ENCODE data around the gene CCL11. TPM values are rescaled to one million over a fixed set of nuclear protein-coding genes. Genes with fewer than 3 reads are reported as not detected.

CCL11 gene
- total RNA-seq, 2 donors from 2014 or later: 1.1 TPM; not detected in 1

DNA sequence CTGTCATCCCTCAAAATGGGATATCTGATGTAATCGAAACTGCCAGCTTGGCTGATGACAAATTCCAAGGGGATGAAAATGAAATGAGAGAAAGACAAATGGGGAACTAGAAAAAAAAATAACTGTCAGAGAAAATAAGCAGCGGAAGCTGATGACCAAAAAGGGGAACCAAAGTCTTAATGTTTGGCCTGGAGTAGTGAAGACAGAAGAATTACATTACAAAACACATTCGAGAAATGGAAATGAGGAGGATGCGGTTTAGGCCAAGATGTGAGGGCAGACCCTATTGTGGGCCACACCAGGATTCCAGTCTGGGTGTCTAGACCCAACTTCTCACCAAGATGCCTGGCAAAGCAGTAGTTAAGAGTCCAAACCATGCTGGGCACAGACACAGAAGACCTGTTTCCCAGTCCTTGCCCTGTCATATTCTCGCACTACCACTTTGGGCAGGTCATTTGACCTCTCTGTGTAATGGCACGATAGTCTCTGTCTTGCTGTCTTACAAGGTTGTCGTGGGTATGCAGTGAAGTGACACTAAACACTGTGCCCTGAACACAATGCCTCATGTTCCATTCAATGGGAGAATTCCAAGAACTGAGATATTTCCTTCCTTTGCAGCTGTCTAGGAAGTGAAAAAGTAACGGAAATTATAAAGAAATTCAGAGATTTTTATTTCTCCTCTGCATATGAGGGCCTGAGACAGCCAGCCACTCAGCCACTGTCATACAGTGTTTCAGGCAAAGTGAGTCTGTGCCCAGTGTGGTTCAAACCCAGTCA lies 42.8 kb upstream of the CCL11 start:
- H3K4me3 ChIP-seq: no peak overlapping the region
- no peaks in the 10 kb centered on the region for H3K9me3 ChIP-seq
- intact Hi-C loops (cut with DNase I): loop anchor here (10.0 kb wide), 1 partner anchor 1012 kb away; no protein-coding TSS in a partner anchor
- H3K27me3 ChIP-seq (replicated peaks; ENCODE audit: insufficient read depth): no peaks in the 10 kb centered on the region
- no peak for DNase-seq (ENCODE audit: low spot score)
- H3K4me1 ChIP-seq (replicated peaks): no peaks in the 10 kb centered on the region
- no peak for TF ChIP-seq POLR2AphosphoS5 (IDR thresholded peaks at IDR 0.05)
- TF ChIP-seq, protein P1, sequence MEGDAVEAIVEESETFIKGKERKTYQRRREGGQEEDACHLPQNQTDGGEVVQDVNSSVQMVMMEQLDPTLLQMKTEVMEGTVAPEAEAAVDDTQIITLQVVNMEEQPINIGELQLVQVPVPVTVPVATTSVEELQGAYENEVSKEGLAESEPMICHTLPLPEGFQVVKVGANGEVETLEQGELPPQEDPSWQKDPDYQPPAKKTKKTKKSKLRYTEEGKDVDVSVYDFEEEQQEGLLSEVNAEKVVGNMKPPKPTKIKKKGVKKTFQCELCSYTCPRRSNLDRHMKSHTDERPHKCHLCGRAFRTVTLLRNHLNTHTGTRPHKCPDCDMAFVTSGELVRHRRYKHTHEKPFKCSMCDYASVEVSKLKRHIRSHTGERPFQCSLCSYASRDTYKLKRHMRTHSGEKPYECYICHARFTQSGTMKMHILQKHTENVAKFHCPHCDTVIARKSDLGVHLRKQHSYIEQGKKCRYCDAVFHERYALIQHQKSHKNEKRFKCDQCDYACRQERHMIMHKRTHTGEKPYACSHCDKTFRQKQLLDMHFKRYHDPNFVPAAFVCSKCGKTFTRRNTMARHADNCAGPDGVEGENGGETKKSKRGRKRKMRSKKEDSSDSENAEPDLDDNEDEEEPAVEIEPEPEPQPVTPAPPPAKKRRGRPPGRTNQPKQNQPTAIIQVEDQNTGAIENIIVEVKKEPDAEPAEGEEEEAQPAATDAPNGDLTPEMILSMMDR (IDR thresholded peaks at IDR 0.05): no peak
- H3K36me3 ChIP-seq: no peaks in the 10 kb centered on the region
- 87% methylated on average over 8 of the region's 8 CpGs for WGBS
- peak overlapping the region in 1 of 2 donors; percentile 22 for H3K27ac ChIP-seq

GRCh38 chr17:34243364-34244320 lies 41.9 kb upstream of the CCL11 start:
- Histone ChIP-seq H3K27me3 (replicated peaks; ENCODE audit: insufficient read depth) (no peaks in the 10 kb centered on the region), H3K4me1 (replicated peaks) (no peaks in the 10 kb centered on the region), H3K36me3 (no peaks in the 10 kb centered on the region), H3K27ac (peak overlapping the region in 1 of 2 donors; percentile 22), H3K4me3 (no peak overlapping the region), H3K9me3 (no peaks in the 10 kb centered on the region)
- 61% methylated on average over 7 of the region's 7 CpGs for WGBS
- DNase-seq (ENCODE audit: low spot score): no peak
- TF ChIP-seq POLR2AphosphoS5 (IDR thresholded peaks at IDR 0.05) (peak; percentile 43), POLR2A (IDR thresholded peaks at IDR 0.05) (no peak)
- TF ChIP-seq, protein P1 (IDR thresholded peaks at IDR 0.05): no peak
- intact Hi-C loops (cut with DNase I): loop anchor here (10.0 kb wide), 1 partner anchor 1011 kb away; no protein-coding TSS in a partner anchor

DNA sequence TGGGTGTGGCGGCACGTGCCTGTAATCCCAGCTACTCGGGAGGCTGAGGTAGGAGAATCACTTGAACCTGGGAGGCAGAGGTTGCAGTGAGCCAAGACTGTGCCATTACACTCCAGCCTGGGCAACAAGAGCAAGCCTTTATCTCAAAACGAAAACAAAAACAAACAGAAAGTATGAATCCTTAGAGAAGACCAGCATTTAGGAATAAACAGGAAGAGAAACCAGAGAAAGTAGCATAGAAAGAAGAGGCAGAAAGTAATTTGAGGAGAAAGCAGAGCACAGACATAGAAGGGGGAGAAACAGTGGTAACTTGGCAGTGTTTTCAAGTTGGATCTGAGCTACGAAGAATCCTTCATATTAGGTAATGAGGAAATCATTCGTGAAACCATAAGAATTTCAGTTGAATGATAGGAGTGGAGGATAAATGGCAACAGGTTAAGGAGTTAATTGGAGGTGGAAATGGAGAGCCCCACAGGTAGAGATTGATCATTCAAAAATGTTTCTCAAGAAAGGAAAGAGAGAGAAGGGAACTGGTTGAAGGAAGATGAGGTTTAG lies 40.1 kb upstream of the CCL11 start:
- no peaks in the 10 kb centered on the region for H3K4me1 ChIP-seq (replicated peaks)
- WGBS: 81% methylated on average over 6 of the region's 6 CpGs
- TF ChIP-seq, protein P1 (IDR thresholded peaks at IDR 0.05): no peak
- TF ChIP-seq POLR2A (IDR thresholded peaks at IDR 0.05) (no peak), POLR2AphosphoS5 (IDR thresholded peaks at IDR 0.05) (no peak)

DNA sequence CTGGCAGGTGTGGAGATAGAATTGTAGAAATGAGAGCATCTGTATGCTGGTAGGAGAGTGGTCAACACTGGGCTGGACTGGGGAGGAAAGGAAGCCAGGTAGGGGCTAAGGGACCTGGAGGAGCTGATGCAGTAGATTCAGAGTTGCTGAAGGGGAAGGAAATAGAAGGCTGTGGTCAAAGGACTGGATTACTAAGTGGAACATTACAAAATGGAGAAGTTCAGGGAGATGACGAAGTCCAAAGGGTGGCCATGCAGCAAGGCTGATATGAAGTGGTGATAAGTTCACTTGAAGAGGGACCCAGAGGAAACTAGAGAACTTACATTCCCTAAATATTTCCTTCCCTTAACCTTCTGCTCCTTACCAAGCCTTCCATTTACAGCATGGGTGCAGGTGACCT lies 39.1 kb upstream of the CCL11 start:
- Histone ChIP-seq H3K27ac (no peak overlapping the region), H3K4me1 (replicated peaks) (no peaks in the 10 kb centered on the region), H3K4me3 (no peak overlapping the region), H3K9me3 (no peaks in the 10 kb centered on the region), H3K27me3 (replicated peaks; ENCODE audit: insufficient read depth) (no peaks in the 10 kb centered on the region), H3K36me3 (no peaks in the 10 kb centered on the region)
- TF ChIP-seq POLR2AphosphoS5 (IDR thresholded peaks at IDR 0.05) (no peak), POLR2A (IDR thresholded peaks at IDR 0.05) (no peak)
- TF ChIP-seq, protein P1 (IDR thresholded peaks at IDR 0.05): no peak
- WGBS: 83% methylated on average over 1 of the region's 1 CpG
- intact Hi-C loops (cut with DNase I): loop anchor here (10.0 kb wide), 1 partner anchor 1008 kb away; no protein-coding TSS in a partner anchor
- no peak for DNase-seq (ENCODE audit: low spot score)

More for the DNA sequence above, 40.1 kb upstream of the CCL11 start:
- Histone ChIP-seq H3K4me3 (no peak overlapping the region), H3K36me3 (no peaks in the 10 kb centered on the region), H3K9me3 (no peaks in the 10 kb centered on the region), H3K27ac (peak overlapping the region in 1 of 2 donors; percentile 15), H3K27me3 (replicated peaks; ENCODE audit: insufficient read depth) (no peaks in the 10 kb centered on the region)
- DNase-seq (ENCODE audit: low spot score): no peak
- intact Hi-C loops (cut with DNase I): loop anchor here (10.0 kb wide), 1 partner anchor 1009 kb away; no protein-coding TSS in a partner anchor
